DND-41 (cell line): Measurements from ENCODE around the gene KCNK15.

ENCODE experiments used
- ATAC-seq: fragments of 200-7000 bp; cut with Tn5 transposase; 3 replicates; pipeline ENCODE4 v1.9.1; 2021; ENCODE audit warnings: low read depth; ENCODE audit not compliant: insufficient read depth
- DNase-seq: peaks from one replicate; pipeline ENCODE4 v3.0.0-alpha.2; 2020
- H2AFZ ChIP-seq: 2 replicates; pipeline ENCODE4 v1.6.0; 2012; ENCODE audit warnings: low read depth, low read length
- H3K27ac ChIP-seq: 2 replicates; pipeline ENCODE4 v1.5.1; 2012; ENCODE audit warnings: low read length, inconsistent platforms
- H3K27me3 ChIP-seq: fragments of 200-600 bp; sonication (generic); 2 replicates; pipeline ENCODE4 v1.6.0; 2012; ENCODE audit warnings: low read length, mild to moderate bottlenecking, inconsistent platforms; ENCODE audit not compliant: insufficient read depth, poor library complexity
- H3K36me3 ChIP-seq: 2 replicates; pipeline ENCODE4 v1.5.1; 2012; ENCODE audit warnings: low read length, inconsistent platforms; ENCODE audit not compliant: insufficient read depth
- H3K4me1 ChIP-seq: 2 replicates; pipeline ENCODE4 v1.5.1; 2012; ENCODE audit warnings: mild to moderate bottlenecking, low read length; ENCODE audit not compliant: insufficient read depth
- H3K4me2 ChIP-seq: 2 replicates; pipeline ENCODE4 v1.6.0; 2012; ENCODE audit warnings: mild to moderate bottlenecking, moderate library complexity, low read length, inconsistent platforms; ENCODE audit not compliant: insufficient read depth
- H3K4me3 ChIP-seq, 2 experiments: fragments of 200-600 bp in 1 of 2; shearing (Covaris generic) in 1 of 2; 2 replicates each; pipeline ENCODE4 v1.5.1; 2012 to 2016; ENCODE audit warnings: inconsistent platforms in 2 of 2, low read length in 2 of 2, mild to moderate bottlenecking in 2 of 2, low read depth in 1 of 2, moderate library complexity in 1 of 2
- H3K79me2 ChIP-seq: 2 replicates; pipeline ENCODE4 v1.6.0; 2012; ENCODE audit warnings: low read length, inconsistent platforms; ENCODE audit not compliant: insufficient read depth
- H3K9ac ChIP-seq: 2 replicates; pipeline ENCODE4 v1.6.0; 2012; ENCODE audit warnings: low read depth, mild to moderate bottlenecking, inconsistent platforms, low read length, moderate library complexity
- H3K9me3 ChIP-seq: 2 replicates; pipeline ENCODE4 v1.5.1; 2012; ENCODE audit warnings: low read length, moderate library complexity, mild to moderate bottlenecking, inconsistent platforms; ENCODE audit not compliant: insufficient read depth, severe bottlenecking
- H4K20me1 ChIP-seq: 2 replicates; pipeline ENCODE4 v1.6.0; 2012; ENCODE audit warnings: low read length; ENCODE audit not compliant: insufficient read depth
- EZH2 ChIP-seq: IDR thresholded peaks from 3 replicates; pipeline ENCODE4 v1.6.1; 2012; ENCODE audit warnings: borderline replicate concordance, low read depth, mild to moderate bottlenecking, moderate library complexity, low read length, inconsistent platforms; ENCODE audit not compliant: severe bottlenecking
- TF ChIP-seq, protein P1 (sequence below): IDR thresholded peaks from 2 replicates; pipeline ENCODE4 v1.5.1; 2012; ENCODE audit warnings: borderline replicate concordance, low read length, moderate library complexity, mild to moderate bottlenecking; ENCODE audit not compliant: poor library complexity, severe bottlenecking; ENCODE audit errors: extremely low read depth

KCNK15 gene

DNA sequence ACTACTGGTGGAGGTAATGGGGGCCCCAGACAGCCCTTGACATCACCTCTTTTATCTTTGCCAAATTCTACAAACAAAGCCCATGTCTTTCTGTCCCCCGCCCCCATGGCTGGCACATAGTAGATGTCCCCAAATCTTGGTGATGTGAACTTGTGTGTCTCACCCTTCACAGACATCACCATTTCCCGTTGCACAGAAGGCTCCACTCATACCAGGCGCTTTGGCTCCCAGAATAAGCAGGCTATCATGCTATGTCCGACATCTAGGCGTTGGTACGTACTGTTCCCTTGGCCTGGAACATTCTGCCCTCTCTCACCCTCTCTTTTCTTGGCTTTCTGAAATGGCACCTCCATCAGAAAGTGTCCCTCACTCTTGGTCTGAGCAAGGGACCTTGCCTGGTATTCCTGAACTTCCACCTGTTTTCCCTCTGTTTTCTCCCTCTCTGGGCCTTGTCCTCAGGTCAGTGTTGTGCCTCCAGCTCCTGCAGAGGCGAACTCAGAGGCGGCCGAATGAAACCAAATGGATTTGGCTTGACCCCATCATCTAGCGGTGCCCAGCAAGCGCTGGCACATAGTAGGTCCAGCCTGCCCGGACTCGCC, 31.5 kb upstream of the KCNK15 start:
- ATAC-seq: no peak
- no peak for DNase-seq
- Histone ChIP-seq H2AFZ (no peak overlapping the region), H4K20me1 (no peaks in the 10 kb centered on the region; the same call in 1 of the 2 replicates), H3K4me1 (no peaks in the 10 kb centered on the region), H3K27me3 (no peaks in the 10 kb centered on the region), H3K36me3 (no peaks in the 10 kb centered on the region), H3K4me2 (no peak overlapping the region), H3K9me3 (no peaks in the 10 kb centered on the region), H3K9ac (no peak overlapping the region), H3K4me3 (no peak overlapping the region), H3K27ac (no peak overlapping the region), H3K79me2 (no peaks in the 10 kb centered on the region)
- TF ChIP-seq, protein P1, sequence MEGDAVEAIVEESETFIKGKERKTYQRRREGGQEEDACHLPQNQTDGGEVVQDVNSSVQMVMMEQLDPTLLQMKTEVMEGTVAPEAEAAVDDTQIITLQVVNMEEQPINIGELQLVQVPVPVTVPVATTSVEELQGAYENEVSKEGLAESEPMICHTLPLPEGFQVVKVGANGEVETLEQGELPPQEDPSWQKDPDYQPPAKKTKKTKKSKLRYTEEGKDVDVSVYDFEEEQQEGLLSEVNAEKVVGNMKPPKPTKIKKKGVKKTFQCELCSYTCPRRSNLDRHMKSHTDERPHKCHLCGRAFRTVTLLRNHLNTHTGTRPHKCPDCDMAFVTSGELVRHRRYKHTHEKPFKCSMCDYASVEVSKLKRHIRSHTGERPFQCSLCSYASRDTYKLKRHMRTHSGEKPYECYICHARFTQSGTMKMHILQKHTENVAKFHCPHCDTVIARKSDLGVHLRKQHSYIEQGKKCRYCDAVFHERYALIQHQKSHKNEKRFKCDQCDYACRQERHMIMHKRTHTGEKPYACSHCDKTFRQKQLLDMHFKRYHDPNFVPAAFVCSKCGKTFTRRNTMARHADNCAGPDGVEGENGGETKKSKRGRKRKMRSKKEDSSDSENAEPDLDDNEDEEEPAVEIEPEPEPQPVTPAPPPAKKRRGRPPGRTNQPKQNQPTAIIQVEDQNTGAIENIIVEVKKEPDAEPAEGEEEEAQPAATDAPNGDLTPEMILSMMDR: no peak
- TF ChIP-seq EZH2: no peak

DNA sequence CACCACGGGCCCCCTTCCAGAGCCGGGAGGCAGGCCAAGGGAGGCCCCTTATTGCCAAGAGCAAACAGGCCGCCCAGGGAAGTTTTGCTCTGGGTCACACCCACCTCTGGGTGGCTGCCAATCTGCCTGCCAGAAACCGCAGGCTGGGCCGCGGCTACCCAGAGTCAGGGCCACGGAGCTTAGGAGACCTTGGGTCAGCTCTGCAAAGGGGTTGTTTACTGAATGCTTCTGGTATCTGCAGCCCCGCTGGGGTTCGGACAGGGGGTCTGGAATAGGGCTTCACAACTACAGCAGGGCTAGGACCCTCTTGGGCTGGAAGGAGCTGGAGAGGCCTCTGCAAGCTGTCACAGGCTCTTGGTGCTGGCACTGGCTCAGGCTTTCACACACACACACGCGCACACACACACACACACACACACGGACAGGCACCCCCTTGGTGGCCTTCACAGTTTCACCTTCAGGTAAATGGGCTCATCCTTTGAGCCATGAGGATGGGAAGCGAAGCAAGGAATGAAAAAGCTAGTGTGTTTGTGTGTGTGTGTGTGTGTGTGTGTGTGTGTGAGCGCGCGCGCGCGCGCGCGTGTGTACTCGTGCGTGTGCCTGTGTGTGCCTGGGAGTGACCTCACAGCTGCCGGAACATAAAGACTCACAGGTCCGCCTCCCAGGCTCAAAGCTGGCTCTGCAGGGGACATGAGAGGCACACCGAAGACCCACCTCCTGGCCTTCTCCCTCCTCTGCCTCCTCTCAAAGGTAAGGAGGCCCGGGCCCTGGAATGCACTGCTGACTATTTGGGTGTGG, 30.8 kb upstream of the KCNK15 start, which contains the start of gene CCN5:
CCN5 (plus strand) TSS at position 669 of the 798 bp plus-strand sequence; CDS start at position 691, 22 bp downstream.
- Histone ChIP-seq H3K4me1 (no peaks in the 10 kb centered on the region), H3K9me3 (no peaks in the 10 kb centered on the region), H3K36me3 (no peaks in the 10 kb centered on the region), H3K79me2 (no peaks in the 10 kb centered on the region), H4K20me1 (no peaks in the 10 kb centered on the region; the same call in 1 of the 2 replicates), H2AFZ (no peak within 1 kb of the TSS), H3K27me3 (no peaks in the 10 kb centered on the region), H3K27ac (no peak within 1 kb of the TSS), H3K4me3 (no peak within 1 kb of the TSS), H3K9ac (no peak within 1 kb of the TSS), H3K4me2 (no peak within 1 kb of the TSS)
- no peak for DNase-seq
- no peak for ATAC-seq
- TF ChIP-seq, protein P1: no peak
- no peak for TF ChIP-seq EZH2

DNA sequence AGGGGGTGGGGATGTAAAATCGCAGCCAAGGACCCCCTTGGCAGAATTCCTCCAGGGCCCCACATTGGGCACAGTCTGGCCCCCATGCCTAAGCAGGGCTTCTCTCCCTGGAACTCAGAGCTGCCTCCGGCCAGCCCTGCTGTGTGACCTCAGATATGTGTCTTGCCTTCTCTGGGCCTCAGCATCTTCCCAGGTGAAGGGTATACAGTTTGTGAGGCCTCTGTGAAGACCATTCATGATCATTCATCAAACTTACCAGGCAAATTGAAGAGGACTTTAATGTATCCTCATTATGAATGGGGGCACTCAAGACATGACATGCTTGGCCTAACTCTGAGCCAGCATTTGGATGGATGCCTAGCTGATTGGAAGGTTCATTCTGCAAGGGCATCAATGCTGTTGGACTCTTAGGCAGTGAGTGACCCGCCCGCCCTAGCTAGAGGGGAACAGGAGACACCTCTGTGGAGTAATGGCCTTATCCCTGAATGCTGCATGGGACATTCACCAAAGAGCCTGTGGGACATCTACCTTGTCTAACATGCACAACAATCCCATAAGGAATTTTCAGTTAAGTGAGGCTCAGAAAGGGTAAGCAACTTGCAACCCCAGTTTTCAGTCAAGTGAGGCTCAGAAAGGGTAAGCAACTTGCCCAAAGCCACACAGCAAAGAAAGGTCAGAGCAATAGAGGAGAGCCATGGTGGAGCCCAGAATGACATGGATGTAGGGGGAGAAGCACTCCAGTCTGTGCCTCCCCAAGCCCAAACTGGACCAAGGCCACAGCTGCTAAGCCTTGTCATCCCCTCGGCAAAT, 30.0 kb upstream of the KCNK15 start:
- Histone ChIP-seq H3K36me3 (no peaks in the 10 kb centered on the region), H3K9ac (no peak overlapping the region), H3K9me3 (no peaks in the 10 kb centered on the region), H3K27ac (no peak overlapping the region), H3K4me2 (no peak overlapping the region), H3K4me1 (no peaks in the 10 kb centered on the region), H3K27me3 (no peaks in the 10 kb centered on the region), H4K20me1 (no peaks in the 10 kb centered on the region; the same call in 1 of the 2 replicates), H2AFZ (no peak overlapping the region), H3K4me3 (no peak overlapping the region), H3K79me2 (no peaks in the 10 kb centered on the region)
- ATAC-seq (no peak), DNase-seq (no peak)
- TF ChIP-seq, protein P1: no peak
- TF ChIP-seq EZH2: no peak
